Measurements from ENCODE around the gene TECR. TPM values are rescaled to one million over a fixed set of nuclear protein-coding genes. Genes with fewer than 3 reads are reported as not detected.

TECR gene
- total RNA-seq, 2 experiments from 2014 or later = 217 to 232 TPM

DNA sequence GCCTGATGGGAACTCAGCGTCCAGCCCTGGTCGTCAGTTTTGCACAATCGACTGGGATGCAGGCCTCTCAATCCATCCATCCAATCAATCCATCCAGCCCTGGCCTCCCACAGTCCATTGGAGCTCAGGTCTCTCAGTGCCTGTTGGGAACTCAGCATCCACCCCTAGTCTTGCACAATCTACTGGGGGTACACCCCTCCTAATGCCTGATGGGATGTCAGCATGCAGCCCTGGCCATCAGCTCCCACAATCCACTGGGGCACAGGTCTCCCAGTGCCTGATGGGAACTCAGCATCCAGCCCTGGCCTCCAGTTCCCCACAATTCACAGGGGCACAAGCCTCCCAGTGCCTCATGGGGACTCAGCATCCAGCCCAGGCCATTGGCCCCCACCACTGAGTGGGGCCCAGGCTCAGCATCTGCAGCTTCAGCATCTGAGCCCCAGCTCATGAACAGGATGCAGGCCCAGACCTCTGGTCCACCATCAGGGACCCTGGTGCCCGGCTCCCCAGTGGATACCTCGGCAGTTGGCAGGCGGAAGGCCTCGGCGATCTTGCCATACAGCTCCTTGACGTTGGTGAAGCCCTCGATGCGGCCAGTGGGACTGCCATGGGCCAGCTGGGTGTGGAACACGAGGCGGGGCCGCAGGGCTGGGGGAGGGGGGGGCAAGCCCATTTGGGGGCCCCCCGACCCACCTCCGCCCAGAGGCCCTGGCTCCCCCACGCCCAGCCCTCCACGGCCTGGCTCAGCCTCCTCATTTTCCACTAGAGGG, 47.0 kb upstream of the TECR start:
- H3K4me1 Mint-ChIP-seq (ENCODE audit: low read depth) = peaks cover 5% of the 10 kb centered on the region
- Histone ChIP-seq H3K4me3 (ENCODE audit: low read length) (no peak overlapping the region), H3K27ac (ENCODE audit: low read depth in 1 of 2, low read length in 2 of 2) (no peak overlapping the region), H3K27me3 (ENCODE audit: control insufficient read depth in 1 of 2, insufficient read depth in 2 of 2, low read length in 2 of 2) (no peaks in the 10 kb centered on the region), H3K4me1 (ENCODE audit: insufficient read depth, low read length) (peaks cover 18% of the 10 kb centered on the region), H3K36me3 (ENCODE audit: insufficient read depth, low read length) (peaks cover 30% of the 10 kb centered on the region), H3K9me3 (ENCODE audit: control insufficient read depth in 1 of 2, insufficient read depth in 1 of 2, low read length in 2 of 2) (no peaks in the 10 kb centered on the region)
- no peak overlapping the region for H3K27ac Mint-ChIP-seq
- DNase-seq (peak in 1 of 14 experiments; percentile 27), ATAC-seq (ENCODE audit: poor library complexity) (no peak)
- intact Hi-C loops (cut with DNase I, micrococcal nuclease) = loop anchor here (10.0 kb wide), 2 partner anchors 348 to 608 kb away; partner anchors contain the start of genes ASF1B (in 1 of the 2) and NANOS3 (in 1 of the 2)
- POLR2A ChIA-PET = no interaction called here
- no peak overlapping the region for H3K4me3 Mint-ChIP-seq
- CTCF ChIA-PET = interaction anchor here (1.3 kb wide), 1 partner anchor 75 kb away, joined by 3 read pairs; no protein-coding TSS in a partner anchor
- no peak for TF ChIP-seq CTCF (IDR thresholded peaks at IDR 0.05)
- peaks cover 8% of the 10 kb centered on the region for H3K36me3 Mint-ChIP-seq (ENCODE audit: low read depth)
- H3K9me3 Mint-ChIP-seq = no peaks in the 10 kb centered on the region
- no peaks in the 10 kb centered on the region for H3K27me3 Mint-ChIP-seq

DNA sequence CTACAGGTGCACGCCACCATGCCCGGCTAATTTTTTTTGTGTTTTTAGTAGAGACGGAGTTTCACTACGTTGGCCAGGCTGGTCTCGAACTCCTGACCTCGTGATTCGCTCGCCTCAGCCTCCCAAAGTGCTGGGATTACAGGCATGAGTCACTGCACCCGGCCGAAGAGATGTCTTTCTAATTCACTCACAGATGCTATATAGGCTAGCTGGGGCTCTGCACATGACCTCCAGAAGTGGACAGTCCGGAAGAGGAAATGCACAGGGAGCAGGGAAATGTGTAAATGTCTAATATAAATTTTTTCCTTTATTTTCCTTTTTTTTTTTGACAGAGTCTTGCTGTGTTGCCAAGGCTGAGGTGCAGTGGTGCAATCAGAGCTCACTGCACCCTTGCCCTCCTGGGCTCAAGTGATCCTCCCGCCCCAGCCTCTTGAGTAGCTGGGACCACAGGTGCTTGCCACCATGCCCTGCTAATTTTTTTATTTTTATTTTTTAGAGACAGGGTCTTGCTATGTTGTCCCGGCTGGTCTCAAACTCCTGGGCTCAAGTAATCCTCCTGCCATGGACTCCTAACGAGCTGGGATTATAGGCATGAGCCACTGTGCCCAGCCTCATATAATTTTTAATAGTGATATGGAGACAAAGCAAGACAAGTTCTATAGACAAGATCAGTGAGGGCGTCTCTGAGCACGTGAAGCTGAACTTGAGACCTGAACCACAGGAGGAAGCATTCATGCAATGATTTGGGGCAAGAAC, 41.8 kb upstream of the TECR start:
- H3K27me3 Mint-ChIP-seq = no peaks in the 10 kb centered on the region
- peaks cover 9% of the 10 kb centered on the region for H3K36me3 ChIP-seq (ENCODE audit: insufficient read depth, low read length)
- no peak overlapping the region for H3K27ac ChIP-seq (ENCODE audit: low read depth in 1 of 2, low read length in 2 of 2)
- TF ChIP-seq CTCF (IDR thresholded peaks at IDR 0.05) = no peak
- no peak for DNase-seq
- ChIA-PET POLR2A (interaction anchor here (1.2 to 1.4 kb wide), 3 partner anchors 20 to 31 kb away, joined by 3 to 6 read pairs (median 4); partner anchors contain the start of gene DNAJB1), CTCF (interaction anchor here (1.0 to 2.8 kb wide), 5 partner anchors 9 to 84 kb away, joined by 3 to 8 read pairs (median 3); partner anchors contain the start of genes GIPC1, NDUFB7 and PTGER1)
- peaks cover 5% of the 10 kb centered on the region for H3K4me1 ChIP-seq (ENCODE audit: insufficient read depth, low read length)
- H3K9me3 ChIP-seq (ENCODE audit: control insufficient read depth in 1 of 2, insufficient read depth in 1 of 2, low read length in 2 of 2) = no peaks in the 10 kb centered on the region
- H3K4me3 ChIP-seq (ENCODE audit: low read length) = no peak overlapping the region
- peaks cover 35% of the 10 kb centered on the region for H3K36me3 Mint-ChIP-seq (ENCODE audit: low read depth)
- H3K9me3 Mint-ChIP-seq = no peaks in the 10 kb centered on the region
- H3K27me3 ChIP-seq (ENCODE audit: control insufficient read depth in 1 of 2, insufficient read depth in 2 of 2, low read length in 2 of 2) = no peaks in the 10 kb centered on the region
- H3K4me1 Mint-ChIP-seq (ENCODE audit: low read depth) = peaks cover 7% of the 10 kb centered on the region
- H3K4me3 Mint-ChIP-seq = no peak overlapping the region
- ATAC-seq (ENCODE audit: poor library complexity) = no peak
- no peak overlapping the region for H3K27ac Mint-ChIP-seq
- intact Hi-C loops (cut with DNase I, micrococcal nuclease) = loop anchor here (5.0 to 10.0 kb wide), 4 partner anchors 55 to 613 kb away; partner anchors contain the start of genes ASF1B (in 1 of the 2), NANOS3 (in 1 of the 2) and PKN1 (in 1 of the 2)

- Mint-ChIP-seq H3K9me3 (no peaks in the 10 kb centered on the region), H3K27me3 (no peaks in the 10 kb centered on the region), H3K36me3 (ENCODE audit: low read depth) (peaks cover 39% of the 10 kb centered on the region), H3K4me1 (ENCODE audit: low read depth) (peaks cover 38% of the 10 kb centered on the region), H3K4me3 (peak overlapping the region; percentile 14), H3K27ac (no peak overlapping the region)
- ATAC-seq (ENCODE audit: poor library complexity) (no peak), DNase-seq (no peak)
- H3K27me3 ChIP-seq (ENCODE audit: control insufficient read depth in 1 of 2, insufficient read depth in 2 of 2, low read length in 2 of 2) = no peaks in the 10 kb centered on the region
- peaks cover 30% of the 10 kb centered on the region for H3K4me1 ChIP-seq (ENCODE audit: insufficient read depth, low read length)
- H3K4me3 ChIP-seq (ENCODE audit: low read length) = no peak overlapping the region
- peaks cover 12% of the 10 kb centered on the region for H3K36me3 ChIP-seq (ENCODE audit: insufficient read depth, low read length)
- intact Hi-C loops (cut with DNase I, micrococcal nuclease) = loop anchor here in 1 of 2 experiments (10.0 kb wide), 1 partner anchor 192 kb away; no protein-coding TSS in a partner anchor
- no peak for TF ChIP-seq CTCF (IDR thresholded peaks at IDR 0.05)
- H3K27ac ChIP-seq (ENCODE audit: low read depth in 1 of 2, low read length in 2 of 2) = no peak overlapping the region
- H3K9me3 ChIP-seq (ENCODE audit: control insufficient read depth in 1 of 2, insufficient read depth in 1 of 2, low read length in 2 of 2) = no peaks in the 10 kb centered on the region
- CTCF ChIA-PET = interaction anchor here (0.8 to 1.2 kb wide), 2 partner anchors 13 to 64 kb away, joined by 3 read pairs; no protein-coding TSS in a partner anchor
- POLR2A ChIA-PET = no interaction called here
Measured at GRCh38 chr19:14492756-14493337, 36.5 kb upstream of the TECR start.

Measured in CD4-positive, alpha-beta T cell (primary cell).